B cell (primary cell): Measurements from ENCODE around the gene NDUFA12. TPM values are rescaled to one million over a fixed set of nuclear protein-coding genes. Genes with fewer than 3 reads are reported as not detected.
A peak's percentile ranks its signal among the peaks of the same experiment; 100 is the strongest.

Experiments used
- ATAC-seq: fragments of 200-7000 bp; cut with Tn5 transposase; one replicate; pipeline ENCODE4 v1.10.0; 2021; ENCODE audit warnings: low read depth, mild to moderate bottlenecking, moderate number of reproducible peaks, moderate library complexity
- CTCF ChIA-PET: fragments of 350-600 bp; sonication (Branson Sonifier 250); formaldehyde crosslinking; loops from one replicate; lab custom pipeline; 2021; ENCODE audit warnings: antibody characterized with exemption, inconsistent platforms; lab: Charles Lee
- POLR2A ChIA-PET: fragments of 350-600 bp; sonication (Branson Sonifier 250); formaldehyde crosslinking; loops from one replicate; lab custom pipeline; 2021; ENCODE audit warnings: antibody characterized with exemption; lab: Charles Lee
- DNase-seq: peaks from one replicate; pipeline ENCODE4 v3.0.0; 2013
- H2AFZ ChIP-seq: 2 replicates; pipeline ENCODE4 v1.6.1; 2012; ENCODE audit warnings: mild to moderate bottlenecking, low read depth, low read length; ENCODE audit not compliant: insufficient read depth, poor library complexity, severe bottlenecking
- H3K27ac ChIP-seq, 2 donors: 1 replicate in 1 of 2; 2 replicates in 1 of 2; pipeline ENCODE4 v1.5.1; 2012 to 2013; ENCODE audit warnings: low read length in 2 of 2, mild to moderate bottlenecking in 2 of 2, moderate library complexity in 1 of 2
- H3K27me3 ChIP-seq, 4 experiments: fragments of 200-600 bp in 1 of 4; sonication (generic) in 1 of 4; replicated peaks in 1 of 4; 1 replicate in 2 of 4; 2 replicates in 2 of 4; pipeline versions ENCODE4 v1.6.1 to v1.7.0; 2013 to 2016; ENCODE audit warnings: low read length in 3 of 4, mild to moderate bottlenecking in 2 of 4, mixed read lengths in 1 of 4, moderate library complexity in 1 of 4; ENCODE audit not compliant: insufficient read depth in 4 of 4, control insufficient read depth in 3 of 4; ENCODE audit errors: control extremely low read depth in 1 of 4
- H3K36me3 ChIP-seq, 2 experiments: replicated peaks in 1 of 2; 1 replicate in 1 of 2; 2 replicates in 1 of 2; pipeline versions ENCODE4 v1.6.1 to v1.7.1; 2013; ENCODE audit warnings: low read length in 1 of 2; ENCODE audit not compliant: insufficient read depth in 2 of 2, control insufficient read depth in 1 of 2; ENCODE audit errors: control extremely low read depth in 1 of 2, extremely low read depth in 1 of 2
- H3K4me1 ChIP-seq, 2 donors: fragments of 200-600 bp in 1 of 2; sonication (generic) in 1 of 2; 1 replicate in 1 of 2; 2 replicates in 1 of 2; pipeline versions ENCODE4 v1.5.1 to v1.6.1; 2013 to 2017; ENCODE audit warnings: low read length in 2 of 2; ENCODE audit not compliant: control insufficient read depth in 2 of 2, insufficient read depth in 2 of 2
- H3K4me2 ChIP-seq: replicated peaks from 2 replicates; pipeline ENCODE3; 2012; ENCODE audit warnings: mild to moderate bottlenecking, low read depth, low read length; ENCODE audit not compliant: poor library complexity, severe bottlenecking
- H3K4me3 ChIP-seq, 5 experiments: fragments of 200-600 bp in 1 of 5; sonication (generic) in 1 of 5; 1 replicate in 3 of 5; 2 replicates in 2 of 5; pipeline versions ENCODE4 v1.5.1 to v1.7.0; 2011 to 2016; ENCODE audit warnings: low read length in 4 of 5, mild to moderate bottlenecking in 4 of 5, low read depth in 2 of 5, control low read depth in 1 of 5, moderate library complexity in 1 of 5; ENCODE audit not compliant: insufficient read depth in 1 of 5; ENCODE audit errors: control extremely low read depth in 1 of 5, extremely low read depth in 1 of 5
- H3K79me2 ChIP-seq: fragments of 200-600 bp; sonication (generic); one replicate; pipeline ENCODE4 v1.6.0; 2016; ENCODE audit warnings: low read length; ENCODE audit not compliant: control insufficient read depth, insufficient read depth
- H3K9ac ChIP-seq: fragments of 200-600 bp; sonication (generic); 2 replicates; pipeline ENCODE4 v1.6.1; 2017; ENCODE audit warnings: mild to moderate bottlenecking, low read length, moderate library complexity
- H3K9me3 ChIP-seq, 3 donors: one replicate each; pipeline versions ENCODE4 v1.6.1 to v1.7.1; 2013; ENCODE audit warnings: low read length in 2 of 3; ENCODE audit not compliant: control insufficient read depth in 2 of 3, insufficient read depth in 1 of 3; ENCODE audit errors: control extremely low read depth in 1 of 3
- H4K20me1 ChIP-seq: 2 replicates; pipeline ENCODE4 v1.6.0; 2012; ENCODE audit warnings: mild to moderate bottlenecking, low read length; ENCODE audit not compliant: insufficient read depth, control insufficient read depth, poor library complexity, severe bottlenecking
- H3K27ac Mint-ChIP-seq: one replicate; pipeline ENCODE4 v1.8.0; 2021; ENCODE audit warnings: mixed read lengths
- H3K27me3 Mint-ChIP-seq: one replicate; pipeline ENCODE4 v1.8.0; 2021; ENCODE audit warnings: mixed read lengths
- H3K4me1 Mint-ChIP-seq: one replicate; pipeline ENCODE4 v1.8.0; 2021; ENCODE audit warnings: mixed read lengths
- H3K4me3 Mint-ChIP-seq: one replicate; pipeline ENCODE4 v1.8.0; 2021; ENCODE audit warnings: mixed read lengths
- H3K9me3 Mint-ChIP-seq: one replicate; pipeline ENCODE4 v1.8.0; 2022; ENCODE audit warnings: mixed read lengths; ENCODE audit not compliant: insufficient read depth
- CTCF ChIP-seq: fragments of 200-600 bp; IDR thresholded peaks from one replicate; pipeline ENCODE4 v1.8.0; 2022; ENCODE audit warnings: antibody characterized with exemption, mild to moderate bottlenecking
- EZH2 ChIP-seq: IDR thresholded peaks from 2 replicates; pipeline ENCODE4 v1.6.1; 2012; ENCODE audit warnings: borderline replicate concordance, low read depth, mild to moderate bottlenecking, moderate library complexity, low read length; ENCODE audit not compliant: insufficient read depth, poor library complexity, severe bottlenecking
- WGBS: methylation state at CpG from one replicate; pipeline ENCODE4 v1.1.5; 2013; ENCODE audit warnings: missing lambda C conversion rate; ENCODE audit not compliant: insufficient coverage; 5-methylcytosine and 5-hydroxymethylcytosine counted together
- intact Hi-C: fragments of 100-400 bp; cut with micrococcal nuclease; formaldehyde crosslinking; loops from one replicate; pipeline ENCODE4 v1.10.0; 2022
- polyA minus RNA-seq: library from RNA; depleted of rRNA, polyadenylated mRNA; stranded (reverse); fragments of >200 nt; gene quantifications from 2 replicates; pipeline ENCODE4 v1.2.3, GENCODE V29; 2012
- polyA plus RNA-seq: library from polyadenylated mRNA; depleted of rRNA; stranded (reverse); fragments of >200 nt; gene quantifications from 2 replicates; pipeline ENCODE4 v1.2.3, GENCODE V29; 2012
- total RNA-seq, 2 donors: library from RNA; stranded (reverse); fragments of 120-200 nt in 1 of 2; gene quantifications; 1 replicate in 1 of 2; 2 replicates in 1 of 2; pipeline versions ENCODE4 v1.2.3 to v1.2.4, GENCODE V29; 2013 to 2022

Gene NDUFA12
- total RNA-seq, result 41.7 and 42.0 TPM in 2 replicates
- total RNA-seq (2013), result 90.6 TPM
- polyA plus RNA-seq, result 51.8 and 66.5 TPM in 2 replicates
- polyA minus RNA-seq, result 25.3 and 27.8 TPM in 2 replicates

DNA sequence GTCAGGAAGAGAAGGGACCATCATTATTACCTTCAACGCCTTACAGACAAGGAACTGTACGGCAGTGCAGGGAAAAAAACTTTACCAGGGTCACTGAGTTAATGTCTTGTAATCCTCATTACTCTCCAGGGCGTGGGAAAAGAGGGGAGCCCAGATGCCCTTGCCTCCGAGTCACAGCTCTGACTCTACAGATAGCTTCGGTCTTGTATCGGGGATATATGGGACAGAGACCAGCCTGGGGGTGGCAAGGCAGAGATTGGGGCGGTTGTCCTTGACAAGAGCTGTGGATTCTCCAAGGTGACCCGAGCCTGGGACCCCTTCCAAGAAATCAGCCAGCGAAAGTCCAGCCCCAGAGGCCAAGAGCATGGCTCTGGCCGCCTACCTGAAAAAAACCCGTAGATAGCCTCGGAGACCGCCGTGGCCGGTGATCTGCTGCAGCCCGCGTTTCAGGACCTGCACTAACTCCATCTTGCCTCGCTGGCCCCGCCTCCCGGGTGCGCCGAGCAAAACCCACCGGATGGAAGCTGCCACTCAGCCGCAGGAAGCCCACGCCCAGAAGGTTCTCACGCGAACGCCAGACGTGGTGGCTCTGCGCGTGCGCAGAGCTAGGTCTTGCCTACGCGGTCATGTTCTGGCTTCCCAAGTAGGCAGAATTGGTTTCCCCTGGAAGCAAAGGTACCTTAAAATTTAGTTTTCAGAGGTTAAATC is at the start of gene NDUFA12:
Gene NDUFA12, minus strand, starts transcription at position 485 of the 708 bp plus-strand sequence. Its CDS starts 17 bp downstream, at position 468.
- intact Hi-C loops, result loop anchor here (1.0 to 10.0 kb wide), 6 partner anchors 70 to 939 kb away; partner anchors contain the start of genes AMDHD1, CCDC38 and NR2C1

More for the DNA sequence above, at the start of gene NDUFA12:
- H3K4me2 ChIP-seq, result peak within 1 kb of the TSS; percentile 86
- H3K27me3 Mint-ChIP-seq, result no peaks in the 10 kb centered on the region
- peaks cover 15 to 24% of the 10 kb centered on the region in 2 donors for H3K4me1 ChIP-seq
- peaks cover 54% of the 10 kb centered on the region for H3K79me2 ChIP-seq
- H3K4me1 Mint-ChIP-seq, result peaks cover 38% of the 10 kb centered on the region
- peak within 1 kb of the TSS; percentile 87 for H2AFZ ChIP-seq
- under 1% methylated on average over 32 of the region's 34 CpGs for WGBS
- H3K9me3 ChIP-seq, result peaks cover 5 to 15% (median 13%) of the 10 kb centered on the region in 3 donors
- ChIA-PET POLR2A (interaction anchor here (0.6 kb wide), 1 partner anchor 14 kb away, joined by 3 read pairs; no protein-coding TSS in a partner anchor), CTCF (interaction anchor here (0.9 to 3.1 kb wide), 3 partner anchors 12 to 1865 kb away, joined by 3 to 11 read pairs (median 6); partner anchors contain the start of gene NR2C1)
- peak within 1 kb of the TSS; percentile 75 to 98 (median 81) for H3K4me3 ChIP-seq
- H4K20me1 ChIP-seq, result no peaks in the 10 kb centered on the region
- H3K9me3 Mint-ChIP-seq, result peaks cover 3% of the 10 kb centered on the region
- H3K27me3 ChIP-seq, result no peaks in the 10 kb centered on the region
- peak within 1 kb of the TSS; percentile 98 for H3K27ac Mint-ChIP-seq
- peak within 1 kb of the TSS; percentile 82 for H3K27ac ChIP-seq
- TF ChIP-seq EZH2 (no peak), CTCF (no peak)
- DNase-seq, result peak; percentile 96
- H3K4me3 Mint-ChIP-seq, result peak within 1 kb of the TSS; percentile 98
- H3K9ac ChIP-seq, result peak within 1 kb of the TSS; percentile 89
- peak; percentile 100 for ATAC-seq
- peaks cover 0 to 10% of the 10 kb centered on the region in 2 experiments for H3K36me3 ChIP-seq
